Measurements from ENCODE around the gene RNF144B. TPM values are rescaled to one million over a fixed set of nuclear protein-coding genes. Genes with fewer than 3 reads are reported as not detected.

The RNF144B gene
- total RNA-seq, 4 donors from 2014 or later = 67.3 to 143 (median 114) TPM

GRCh38 chr6:18415207-18415606, 28.1 kb downstream of the RNF144B start:
- DNase-seq = peak; percentile 27 to 29
- Histone ChIP-seq H3K27me3 (no peaks in the 10 kb centered on the region), H3K9me3 (no peaks in the 10 kb centered on the region), H3K36me3 (no peaks in the 10 kb centered on the region), H3K4me3 (replicated peaks in 1 of 3) (no peak overlapping the region), H3K4me1 (peaks cover 57 to 65% of the 10 kb centered on the region in 2 donors), H3K27ac (peak overlapping the region; percentile 82 to 94 (median 89))
- intact Hi-C loops (cut with DNase I) = no loop called here
- WGBS, 2 donors = 50 to 58% methylated on average over 11 of the region's 11 CpGs
- no peak for TF ChIP-seq CTCF (IDR thresholded peaks at IDR 0.05)
- no peak for TF ChIP-seq POLR2A (IDR thresholded peaks at IDR 0.05)

- intact Hi-C loops (cut with DNase I) = no loop called here
- WGBS, 2 donors = 23 to 27% methylated on average over 4 of the region's 4 CpGs
- H3K27me3 ChIP-seq = no peaks in the 10 kb centered on the region
- H3K4me3 ChIP-seq (replicated peaks in 1 of 3) = no peak overlapping the region
- H3K27ac ChIP-seq = peak overlapping the region; percentile 89 to 96 (median 94)
- H3K9me3 ChIP-seq = no peaks in the 10 kb centered on the region
- H3K4me1 ChIP-seq = peaks cover 61 to 64% of the 10 kb centered on the region in 2 donors
- TF ChIP-seq POLR2A (IDR thresholded peaks at IDR 0.05) (peak in 1 of 2 donors; percentile 12), CTCF (IDR thresholded peaks at IDR 0.05) (no peak)
- DNase-seq = peak; percentile 58 to 59
- no peaks in the 10 kb centered on the region for H3K36me3 ChIP-seq
These were observed 28.7 kb downstream of the RNF144B start for GRCh38 chr6:18415671-18416340.

GRCh38 chr6:18416341-18416679, 29.2 kb downstream of the RNF144B start:
- Histone ChIP-seq H3K36me3 (no peaks in the 10 kb centered on the region), H3K27me3 (no peaks in the 10 kb centered on the region), H3K9me3 (no peaks in the 10 kb centered on the region), H3K27ac (peak overlapping the region; percentile 89 to 96 (median 94)), H3K4me3 (replicated peaks in 1 of 3) (no peak overlapping the region), H3K4me1 (peaks cover 66 to 68% of the 10 kb centered on the region in 2 donors)
- DNase-seq = peak in 1 of 2 donors; percentile 21
- WGBS, 2 donors = 45 to 47% methylated on average over 2 of the region's 2 CpGs
- intact Hi-C loops (cut with DNase I) = no loop called here
- no peak for TF ChIP-seq POLR2A (IDR thresholded peaks at IDR 0.05)
- no peak for TF ChIP-seq CTCF (IDR thresholded peaks at IDR 0.05)

GRCh38 chr6:18420328-18420727, 33.2 kb downstream of the RNF144B start:
- H3K27me3 ChIP-seq = no peaks in the 10 kb centered on the region
- DNase-seq = peak; percentile 40 to 56
- peaks cover 82 to 90% of the 10 kb centered on the region in 2 donors for H3K4me1 ChIP-seq
- WGBS, 2 donors = 67 to 73% methylated on average over 3 of the region's 3 CpGs
- intact Hi-C loops (cut with DNase I) = no loop called here
- no peak overlapping the region for H3K4me3 ChIP-seq (replicated peaks in 1 of 3)
- H3K27ac ChIP-seq = peak overlapping the region; percentile 62 to 89 (median 78)
- no peaks in the 10 kb centered on the region for H3K9me3 ChIP-seq
- TF ChIP-seq POLR2A (IDR thresholded peaks at IDR 0.05) (no peak), CTCF (IDR thresholded peaks at IDR 0.05) (no peak)
- no peaks in the 10 kb centered on the region for H3K36me3 ChIP-seq

- H3K4me3 ChIP-seq (replicated peaks in 1 of 3) = no peak overlapping the region
- no peak for TF ChIP-seq POLR2A (IDR thresholded peaks at IDR 0.05)
- TF ChIP-seq CTCF (IDR thresholded peaks at IDR 0.05) = no peak
- peaks cover 82 to 93% of the 10 kb centered on the region in 2 donors for H3K4me1 ChIP-seq
- DNase-seq = no peak
- peak overlapping the region; percentile 78 to 89 (median 88) for H3K27ac ChIP-seq
- H3K27me3 ChIP-seq = no peaks in the 10 kb centered on the region
- H3K36me3 ChIP-seq = no peaks in the 10 kb centered on the region
- intact Hi-C loops (cut with DNase I) = no loop called here
- H3K9me3 ChIP-seq = no peaks in the 10 kb centered on the region
These were observed 35.0 kb downstream of the RNF144B start for GRCh38 chr6:18422136-18422535.

Data from thyroid gland (tissue), 4 donors.